Panc1 (cell line): Measurements from ENCODE around the gene SCCPDH.

Experiments used
- CTCF ChIP-seq: fragments of 450-650 bp; IDR thresholded peaks from 2 replicates; pipeline ENCODE4 v1.5.1; 2017; ENCODE audit warnings: mild to moderate bottlenecking
- POLR2AphosphoS5 ChIP-seq: IDR thresholded peaks from 2 replicates; pipeline ENCODE4 v1.6.1; 2012; ENCODE audit warnings: mild to moderate bottlenecking, low read depth, low read length, moderate library complexity
- SIN3A ChIP-seq: IDR thresholded peaks from 2 replicates; pipeline ENCODE4 v1.6.1; 2012; ENCODE audit warnings: low read depth, mild to moderate bottlenecking, low read length, moderate library complexity, borderline replicate concordance; ENCODE audit not compliant: insufficient read depth
- TCF7L2 ChIP-seq: IDR thresholded peaks from 2 replicates; pipeline ENCODE4 v1.6.1; 2011; ENCODE audit warnings: mild to moderate bottlenecking, low read depth, low read length, inconsistent platforms

GRCh38 chr1:246792603-246793002, 68.4 kb downstream of the SCCPDH start:
- TF ChIP-seq TCF7L2 (no peak), CTCF (no peak), SIN3A (no peak), POLR2AphosphoS5 (no peak)
